Activated CD8-positive, alpha-beta memory T cell treated with anti-CD3 and anti-CD28 coated beads, Interleukin-2, amount 10 ng/mL, durations not matched to agents 7 days and 5 days (primary cell): ENCODE results near the gene NEK5. TPM values are rescaled to one million over a fixed set of nuclear protein-coding genes. Genes with fewer than 3 reads are reported as not detected.
"Not testable (repeated sequence)": the region's sequence is repeated elsewhere in the genome, so short reads cannot be mapped to it uniquely, and the experiment has no call there.

Experiments
- ATAC-seq: fragments of 150-1000 bp; cut with Tn5 transposase; one replicate; pipeline ENCODE4 v1.10.0; 2021; ENCODE audit warnings: moderate library complexity
- CTCF ChIA-PET: fragments of 350-600 bp; sonication (Branson Sonifier 250); formaldehyde crosslinking; loops from one replicate; lab custom pipeline; 2021; ENCODE audit warnings: antibody characterized with exemption; lab: Charles Lee
- DNase-seq: peaks from one replicate; pipeline ENCODE4 v3.0.0-alpha.2; 2020
- H3K27ac Mint-ChIP-seq: one replicate; pipeline ENCODE4 v1.8.0; 2021; ENCODE audit warnings: mild to moderate bottlenecking, mixed read lengths
- H3K27me3 Mint-ChIP-seq: one replicate; pipeline ENCODE4 v1.8.0; 2021; ENCODE audit warnings: mixed read lengths
- H3K36me3 Mint-ChIP-seq: one replicate; pipeline ENCODE4 v1.8.0; 2021; ENCODE audit warnings: mild to moderate bottlenecking, mixed read lengths
- H3K4me1 Mint-ChIP-seq: one replicate; pipeline ENCODE4 v1.8.0; 2021; ENCODE audit warnings: mixed read lengths
- H3K4me3 Mint-ChIP-seq: one replicate; pipeline ENCODE4 v1.8.0; 2021; ENCODE audit warnings: mild to moderate bottlenecking, moderate library complexity, mixed read lengths
- H3K9me3 Mint-ChIP-seq: one replicate; pipeline ENCODE4 v1.8.0; 2022; ENCODE audit warnings: low read depth, mixed read lengths
- total RNA-seq, 2 experiments: library from RNA; stranded (reverse); gene quantifications; one replicate each; pipeline ENCODE4 v1.2.3, GENCODE V29; 2021

NEK5 gene
- not detected for total RNA-seq

GRCh38 chr13:52128714-52129700 lies at the start of gene NEK5:
NEK5 (minus strand) TSS chr13:52129073; CDS start chr13:52127482, 1,591 bp downstream.
- peaks cover 21% of the 10 kb centered on the region for H3K27me3 Mint-ChIP-seq
- peaks cover 14% of the 10 kb centered on the region for H3K4me1 Mint-ChIP-seq
- CTCF ChIA-PET, result interaction anchor here (0.6 to 3.8 kb wide), 17 partner anchors 9 to 507 kb away, joined by 3 to 32 read pairs (median 7); partner anchors contain the start of gene ALG11
- no peak within 1 kb of the TSS for H3K27ac Mint-ChIP-seq
- H3K36me3 Mint-ChIP-seq, result no peaks in the 10 kb centered on the region
- DNase-seq (peak; percentile 66), ATAC-seq (peak; percentile 84)
- H3K9me3 Mint-ChIP-seq, result no peaks in the 10 kb centered on the region
- H3K4me3 Mint-ChIP-seq, result peak within 1 kb of the TSS; percentile 71

DNA sequence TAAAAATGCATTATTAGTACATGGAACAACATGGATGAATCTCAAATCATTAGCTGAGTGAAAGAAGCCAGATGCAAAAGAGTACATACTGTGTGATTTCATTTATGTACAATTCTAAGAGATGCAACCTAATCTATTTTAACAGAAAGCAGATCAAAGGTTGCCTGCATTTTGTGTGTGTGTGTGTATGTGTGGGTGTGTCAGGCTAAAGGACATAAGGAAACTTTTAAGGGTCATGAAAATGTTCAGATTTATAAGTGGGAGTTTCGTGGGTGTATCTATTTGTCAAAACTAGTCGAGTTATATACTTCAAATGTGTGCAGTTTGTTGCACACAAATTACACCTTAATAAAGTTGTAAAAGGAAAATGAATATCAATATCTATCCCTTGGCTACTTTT lies 48.4 kb upstream of the NEK5 start:
- Mint-ChIP-seq H3K27me3 (no peaks in the 10 kb centered on the region), H3K4me1 (peaks cover 2% of the 10 kb centered on the region), H3K9me3 (no peaks in the 10 kb centered on the region), H3K4me3 (no peak overlapping the region), H3K27ac (no peak overlapping the region), H3K36me3 (peaks cover 22% of the 10 kb centered on the region)
- DNase-seq (no peak), ATAC-seq (no peak)
- CTCF ChIA-PET, result interaction anchor here (1.2 kb wide), 1 partner anchor 17 kb away, joined by 3 read pairs; the partner anchor contains the start of gene NEK3

DNA sequence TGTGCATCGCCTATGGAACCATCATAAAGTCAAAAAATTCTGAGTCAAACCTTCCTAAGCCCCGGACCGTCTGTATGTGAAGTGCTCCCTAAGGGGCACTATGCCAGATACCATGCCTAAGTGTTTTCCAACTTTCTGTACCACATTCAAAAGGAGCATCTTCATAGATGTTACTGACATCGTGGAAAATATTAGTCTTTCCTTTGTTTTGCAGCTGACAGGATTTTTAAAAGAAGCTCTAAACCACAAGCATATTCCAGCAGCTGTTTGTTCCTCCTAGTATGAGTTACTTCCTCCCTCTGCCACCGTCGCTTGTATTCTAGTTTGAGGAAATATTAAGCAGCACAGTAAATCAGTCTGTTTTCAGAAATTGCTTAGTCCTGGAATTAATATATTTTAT lies 45.1 kb upstream of the NEK5 start:
- DNase-seq, H3K9me3 Mint-ChIP-seq, H3K27ac Mint-ChIP-seq: not testable (repeated sequence)

GRCh38 chr13:52173373-52173772 lies 44.5 kb upstream of the NEK5 start:
- CTCF ChIA-PET, result interaction anchor here (1.2 kb wide), 1 partner anchor 13 kb away, joined by 4 read pairs; no protein-coding TSS in a partner anchor
- H3K4me1 Mint-ChIP-seq, result no peaks in the 10 kb centered on the region
- no peaks in the 10 kb centered on the region for H3K27me3 Mint-ChIP-seq
- ATAC-seq (no peak), DNase-seq (no peak)
- no peak overlapping the region for H3K27ac Mint-ChIP-seq
- H3K36me3 Mint-ChIP-seq, result peaks cover 19% of the 10 kb centered on the region
- H3K9me3 Mint-ChIP-seq, result no peaks in the 10 kb centered on the region
- no peak overlapping the region for H3K4me3 Mint-ChIP-seq

More for the DNA sequence above, 45.1 kb upstream of the NEK5 start:
- not testable (repeated sequence) for ATAC-seq, H3K4me1 Mint-ChIP-seq, H3K27me3 Mint-ChIP-seq, H3K4me3 Mint-ChIP-seq
- H3K36me3 Mint-ChIP-seq, result peaks cover 19% of the 10 kb centered on the region
- CTCF ChIA-PET, result interaction anchor here (1.2 kb wide), 1 partner anchor 13 kb away, joined by 4 read pairs; no protein-coding TSS in a partner anchor

GRCh38 chr13:52171686-52172085 lies 42.8 kb upstream of the NEK5 start:
- ATAC-seq, H3K4me1 Mint-ChIP-seq, H3K27me3 Mint-ChIP-seq, H3K4me3 Mint-ChIP-seq, H3K27ac Mint-ChIP-seq, DNase-seq, CTCF ChIA-PET, H3K9me3 Mint-ChIP-seq: not testable (repeated sequence)
- peaks cover 18% of the 10 kb centered on the region for H3K36me3 Mint-ChIP-seq

- CTCF ChIA-PET, result not testable (repeated sequence)
These were observed 42.0 kb upstream of the NEK5 start for GRCh38 chr13:52170828-52171391.

DNA sequence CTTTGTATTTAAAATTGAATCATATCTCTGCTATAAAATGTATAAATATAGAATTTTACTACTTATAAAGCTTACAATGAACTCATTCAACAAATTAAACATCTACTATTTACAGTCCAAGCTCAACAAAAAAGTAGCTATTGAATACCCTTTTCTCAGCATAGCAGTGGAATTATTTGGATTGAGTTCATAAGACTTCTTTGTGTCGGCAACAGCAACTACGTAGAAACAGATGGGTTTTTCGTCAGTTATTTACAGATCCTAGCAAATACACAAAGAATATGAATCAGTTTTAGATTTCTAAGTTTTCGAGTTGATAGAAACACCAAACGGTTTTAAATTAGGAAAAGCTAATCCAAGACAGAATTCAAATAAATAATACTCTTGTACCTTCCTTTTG lies 41.0 kb upstream of the NEK5 start:
- no peak overlapping the region for H3K27ac Mint-ChIP-seq
- CTCF ChIA-PET, result no interaction called here

More at GRCh38 chr13:52170828-52171391, 42.0 kb upstream of the NEK5 start:
- H3K27ac Mint-ChIP-seq, H3K9me3 Mint-ChIP-seq, H3K4me3 Mint-ChIP-seq, H3K4me1 Mint-ChIP-seq, H3K27me3 Mint-ChIP-seq, ATAC-seq, DNase-seq: not testable (repeated sequence)
- H3K36me3 Mint-ChIP-seq, result peaks cover 23% of the 10 kb centered on the region

GRCh38 chr13:52165411-52165810 lies 36.5 kb upstream of the NEK5 start:
- Mint-ChIP-seq H3K9me3 (no peaks in the 10 kb centered on the region), H3K4me3 (no peak overlapping the region), H3K4me1 (peaks cover 18% of the 10 kb centered on the region), H3K27ac (no peak overlapping the region), H3K36me3 (peaks cover 10% of the 10 kb centered on the region), H3K27me3 (no peaks in the 10 kb centered on the region)
- no peak for DNase-seq
- ATAC-seq, result no peak
- CTCF ChIA-PET, result no interaction called here

More for the DNA sequence above, 41.0 kb upstream of the NEK5 start:
- DNase-seq (no peak), ATAC-seq (no peak)
- Mint-ChIP-seq H3K27me3 (no peaks in the 10 kb centered on the region), H3K4me1 (no peaks in the 10 kb centered on the region), H3K9me3 (no peaks in the 10 kb centered on the region), H3K4me3 (no peak overlapping the region), H3K36me3 (peaks cover 23% of the 10 kb centered on the region)

- Mint-ChIP-seq H3K4me3 (no peak overlapping the region), H3K4me1 (peaks cover 20% of the 10 kb centered on the region), H3K27ac (no peak overlapping the region), H3K9me3 (no peaks in the 10 kb centered on the region), H3K36me3 (peaks cover 10% of the 10 kb centered on the region), H3K27me3 (peaks cover under 1% of the 10 kb centered on the region)
- CTCF ChIA-PET, result no interaction called here
- ATAC-seq (no peak), DNase-seq (no peak)
These were observed 36.1 kb upstream of the NEK5 start for GRCh38 chr13:52164989-52165388.

DNA sequence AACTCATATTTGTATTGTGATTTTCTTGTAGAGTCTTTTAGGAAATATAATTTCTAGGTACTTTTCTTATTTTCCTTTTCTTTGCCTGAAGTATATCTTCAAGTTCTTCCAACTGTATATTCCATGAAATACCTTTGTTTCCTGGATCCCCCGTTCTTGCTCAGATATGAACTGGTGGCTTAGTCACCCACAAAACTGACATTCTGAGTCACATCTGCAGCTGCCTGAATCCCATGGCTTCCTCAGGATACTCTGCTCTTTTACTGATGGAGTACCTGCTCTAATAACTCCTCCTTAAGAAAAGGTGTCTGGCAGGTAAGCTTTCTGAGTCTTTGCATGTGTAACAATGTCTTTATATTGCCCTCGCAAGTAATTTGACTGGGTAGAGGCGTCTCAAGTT lies 35.0 kb upstream of the NEK5 start:
- H3K27me3 Mint-ChIP-seq, ATAC-seq, H3K4me3 Mint-ChIP-seq, CTCF ChIA-PET, H3K9me3 Mint-ChIP-seq, DNase-seq, H3K27ac Mint-ChIP-seq: not testable (repeated sequence)
- H3K4me1 Mint-ChIP-seq, result peaks cover 26% of the 10 kb centered on the region
- H3K36me3 Mint-ChIP-seq, result peaks cover 10% of the 10 kb centered on the region

GRCh38 chr13:52162279-52163101 lies 33.6 kb upstream of the NEK5 start:
- DNase-seq (no peak), ATAC-seq (no peak)
- no peak overlapping the region for H3K27ac Mint-ChIP-seq
- H3K4me3 Mint-ChIP-seq, result no peak overlapping the region
- H3K9me3 Mint-ChIP-seq, result no peaks in the 10 kb centered on the region
- CTCF ChIA-PET, result no interaction called here
- H3K27me3 Mint-ChIP-seq, result peaks cover 12% of the 10 kb centered on the region
- peaks cover 33% of the 10 kb centered on the region for H3K4me1 Mint-ChIP-seq
- peaks cover 10% of the 10 kb centered on the region for H3K36me3 Mint-ChIP-seq

GRCh38 chr13:52161181-52161646 lies 32.3 kb upstream of the NEK5 start:
- CTCF ChIA-PET, result interaction anchor here (1.3 to 2.9 kb wide), 2 partner anchors 12 to 33 kb away, joined by 4 to 8 read pairs; no protein-coding TSS in a partner anchor
- Mint-ChIP-seq H3K9me3 (no peaks in the 10 kb centered on the region), H3K4me3 (no peak overlapping the region), H3K27ac (no peak overlapping the region), H3K36me3 (peaks cover 2% of the 10 kb centered on the region), H3K27me3 (peaks cover 19% of the 10 kb centered on the region), H3K4me1 (peaks cover 42% of the 10 kb centered on the region)
- DNase-seq (no peak), ATAC-seq (no peak)
